Activated CD4-positive, alpha-beta T cell treated with anti-CD3 and anti-CD28 coated beads, Interleukin-2, Interleukin-6, amounts not matched to agents 100 ng/mL and 50 ng/mL, durations not matched to agents 16 hours and 8 hours (primary cell): ENCODE data around the gene WNT5B.
A peak's percentile ranks its signal among the peaks of the same experiment; 100 is the strongest.
"Not testable (repeated sequence)": the region's sequence is repeated elsewhere in the genome, so short reads cannot be mapped to it uniquely, and the experiment has no call there.

Experiments
- DNase-seq: peaks from one replicate; pipeline ENCODE4 v3.0.0-alpha.2; 2020

The WNT5B gene

GRCh38 chr12:1602706-1603105 is 26.3 kb upstream of the WNT5B start:
- not testable (repeated sequence) for DNase-seq

GRCh38 chr12:1603269-1603993 is 25.6 kb upstream of the WNT5B start:
- no peak for DNase-seq

- DNase-seq = no peak
These were observed 24.6 kb upstream of the WNT5B start for GRCh38 chr12:1604464-1604863.

- DNase-seq = peak; percentile 77
These were observed 23.7 kb upstream of the WNT5B start for GRCh38 chr12:1605129-1606020.

- peak; percentile 73 for DNase-seq
These were observed 22.9 kb upstream of the WNT5B start for GRCh38 chr12:1606021-1606622.

GRCh38 chr12:1607940-1608712 is 20.9 kb upstream of the WNT5B start:
- DNase-seq = no peak

- DNase-seq = no peak
These were observed 20.3 kb upstream of the WNT5B start for GRCh38 chr12:1608713-1609119.

- no peak for DNase-seq
These were observed 18.9 kb upstream of the WNT5B start for GRCh38 chr12:1610072-1610643.

GRCh38 chr12:1611803-1612572 is 17.0 kb upstream of the WNT5B start:
- no peak for DNase-seq

- no peak for DNase-seq
These were observed 15.2 kb upstream of the WNT5B start for GRCh38 chr12:1613860-1614259.

- DNase-seq = no peak
These were observed 14.7 kb upstream of the WNT5B start for GRCh38 chr12:1614360-1614759.

- no peak for DNase-seq
These were observed 12.6 kb upstream of the WNT5B start for GRCh38 chr12:1616233-1617066.

GRCh38 chr12:1618489-1618888 is 10.5 kb upstream of the WNT5B start:
- DNase-seq = no peak

- no peak for DNase-seq
These were observed 9.9 kb upstream of the WNT5B start for GRCh38 chr12:1619159-1619558.

- peak; percentile 72 for DNase-seq
These were observed 9.4 kb upstream of the WNT5B start for GRCh38 chr12:1619587-1619986.

- peak; percentile 40 for DNase-seq
These were observed 8.9 kb upstream of the WNT5B start for GRCh38 chr12:1620092-1620491.

- DNase-seq = no peak
These were observed 6.6 kb upstream of the WNT5B start for GRCh38 chr12:1622406-1622805.

GRCh38 chr12:1629338-1630132 is 504 bp downstream of the WNT5B start:
- no peak for DNase-seq

GRCh38 chr12:1630133-1630826 is 1.2 kb downstream of the WNT5B start:
- DNase-seq = peak; percentile 14
